WTC11 (cell line): ENCODE data around the gene UGT1A3. TPM values are rescaled to one million over a fixed set of nuclear protein-coding genes. Genes with fewer than 3 reads are reported as not detected.

Experiments
- ATAC-seq: fragments of 200-7000 bp; cut with Tn5 transposase; 2 replicates; pipeline ENCODE4 v1.10.0; 2021; ENCODE audit warnings: mild to moderate bottlenecking, moderate library complexity
- CTCF ChIA-PET: fragments of 300-600 bp; sonication (Branson Sonifier 250); formaldehyde crosslinking; loops from one replicate; lab custom pipeline; 2021; ENCODE audit warnings: antibody characterized with exemption; lab: Charles Lee
- POLR2A ChIA-PET: fragments of 350-600 bp; sonication (Branson Sonifier 250); formaldehyde crosslinking; loops from one replicate; lab custom pipeline; 2021; ENCODE audit warnings: antibody characterized with exemption; lab: Charles Lee
- DNase-seq: peaks from one replicate; pipeline ENCODE4 v3.0.0; 2021; ENCODE audit warnings: low spot score
- H3K27ac Mint-ChIP-seq: 2 replicates; pipeline ENCODE4 v1.8.0; 2021; ENCODE audit warnings: mixed read lengths
- H3K27me3 Mint-ChIP-seq: 2 replicates; pipeline ENCODE4 v1.8.0; 2021; ENCODE audit warnings: low read depth, mild to moderate bottlenecking, moderate library complexity, mixed read lengths
- H3K36me3 Mint-ChIP-seq: 2 replicates; pipeline ENCODE4 v1.8.0; 2021; ENCODE audit warnings: mixed read lengths
- H3K4me1 Mint-ChIP-seq: 2 replicates; pipeline ENCODE4 v1.8.0; 2022; ENCODE audit warnings: mixed read lengths
- H3K4me3 Mint-ChIP-seq: 2 replicates; pipeline ENCODE4 v1.8.0; 2021; ENCODE audit warnings: mild to moderate bottlenecking, moderate library complexity, mixed read lengths
- H3K9me3 Mint-ChIP-seq: 2 replicates; pipeline ENCODE4 v1.8.0; 2021; ENCODE audit warnings: mixed read lengths
- ARID4B ChIP-seq: sonication (generic); formaldehyde crosslinking; IDR thresholded peaks from 2 replicates; pipeline ENCODE4 v1.8.0; 2023; ENCODE audit warnings: missing genetic modification reagents, mild to moderate bottlenecking, borderline replicate concordance
- CREM ChIP-seq: sonication (generic); formaldehyde crosslinking; IDR thresholded peaks from 2 replicates; pipeline ENCODE4 v1.8.1; 2022; ENCODE audit warnings: mild to moderate bottlenecking, missing genetic modification reagents, moderate library complexity
- ETV6 ChIP-seq: sonication (generic); formaldehyde crosslinking; IDR thresholded peaks from 2 replicates; pipeline ENCODE4 v1.8.1; 2022; ENCODE audit warnings: mild to moderate bottlenecking, missing genetic modification reagents
- FOXP1 ChIP-seq: sonication (generic); formaldehyde crosslinking; IDR thresholded peaks from 2 replicates; pipeline ENCODE4 v1.8.0; 2022; ENCODE audit warnings: missing genetic modification reagents, mild to moderate bottlenecking, moderate library complexity, borderline replicate concordance
- GRHL2 ChIP-seq: fragments of 250-450 bp; sonication (Bioruptor Pico); IDR thresholded peaks from 2 replicates; pipeline ENCODE4 v1.8.0; 2022; ENCODE audit warnings: mild to moderate bottlenecking, moderate library complexity; ENCODE audit not compliant: insufficient replicate concordance, severe bottlenecking
- GTF2I ChIP-seq: fragments of 250-450 bp; sonication (Bioruptor Pico); conservative IDR thresholded peaks from 2 replicates; pipeline ENCODE4 v1.4.0; 2021; ENCODE audit warnings: mild to moderate bottlenecking
- NR2C2 ChIP-seq: sonication (generic); formaldehyde crosslinking; IDR thresholded peaks from 2 replicates; pipeline ENCODE4 v1.8.0; 2022; ENCODE audit warnings: mild to moderate bottlenecking, missing genetic modification reagents
- OVOL2 ChIP-seq: fragments of 250-450 bp; sonication (Bioruptor Pico); IDR thresholded peaks from 2 replicates; pipeline ENCODE4 v1.9.0; 2021; ENCODE audit warnings: mild to moderate bottlenecking, borderline replicate concordance
- RELA ChIP-seq: sonication (generic); formaldehyde crosslinking; IDR thresholded peaks from 2 replicates; pipeline ENCODE4 v1.8.1; 2022; ENCODE audit warnings: missing genetic modification reagents, mild to moderate bottlenecking, borderline replicate concordance
- TEAD4 ChIP-seq: sonication (generic); formaldehyde crosslinking; IDR thresholded peaks from 2 replicates; pipeline ENCODE4 v1.8.0; 2022; ENCODE audit warnings: mild to moderate bottlenecking, missing genetic modification reagents
- ZMAT4 ChIP-seq: fragments of 250-450 bp; sonication (Bioruptor Pico); IDR thresholded peaks from 2 replicates; pipeline ENCODE4 v1.9.0; 2021; ENCODE audit warnings: mild to moderate bottlenecking
- ZNF232 ChIP-seq: sonication (generic); formaldehyde crosslinking; IDR thresholded peaks from 2 replicates; pipeline ENCODE4 v1.8.0; 2022; ENCODE audit warnings: mild to moderate bottlenecking, missing genetic modification reagents
- ZNF671 ChIP-seq: fragments of 250-450 bp; sonication (Bioruptor Pico); IDR thresholded peaks from 2 replicates; pipeline ENCODE4 v1.8.0; 2021; ENCODE audit warnings: mild to moderate bottlenecking
- total RNA-seq: library from RNA; stranded (reverse); gene quantifications from 3 replicates; pipeline ENCODE4 v1.2.3, GENCODE V29; 2021
- TF ChIP-seq, protein P1 (sequence below): sonication (generic); formaldehyde crosslinking; conservative IDR thresholded peaks from 2 replicates; pipeline ENCODE4 v1.8.1; 2022; ENCODE audit warnings: mild to moderate bottlenecking, missing genetic modification reagents

The UGT1A3 gene
- total RNA-seq, 1 experiment from 2014 or later = not detected

GRCh38 chr2:233760043-233760442 is 31.2 kb downstream of the UGT1A3 start, which contains the start of gene UGT1A1 (continued):
- no peak for TF ChIP-seq FOXP1 (CRISPR knock-in tag)
- TF ChIP-seq OVOL2 (CRISPR knock-in tag) = no peak
- TF ChIP-seq ETV6 (CRISPR knock-in tag) = no peak
- no peak for TF ChIP-seq ARID4B
- TF ChIP-seq ZMAT4 (CRISPR knock-in tag) = no peak
- TF ChIP-seq ZNF671 (CRISPR knock-in tag) = no peak
- TF ChIP-seq ZNF232 (CRISPR knock-in tag) = no peak

- H3K27ac Mint-ChIP-seq = no peak overlapping the region
- POLR2A ChIA-PET = no interaction called here
- ATAC-seq = no peak
- H3K9me3 Mint-ChIP-seq = peaks cover 17% of the 10 kb centered on the region
- no peak overlapping the region for H3K4me3 Mint-ChIP-seq
- no peaks in the 10 kb centered on the region for H3K4me1 Mint-ChIP-seq
- H3K27me3 Mint-ChIP-seq = peaks cover 7% of the 10 kb centered on the region; the same call in 1 of the 2 replicates
- TF ChIP-seq OVOL2 (CRISPR knock-in tag) (no peak), RELA (CRISPR knock-in tag) (no peak), GTF2I (no peak), NR2C2 (CRISPR knock-in tag) (no peak), CREM (CRISPR knock-in tag) (no peak), TEAD4 (CRISPR knock-in tag) (no peak), GRHL2 (CRISPR knock-in tag) (no peak)
- TF ChIP-seq, protein P1, sequence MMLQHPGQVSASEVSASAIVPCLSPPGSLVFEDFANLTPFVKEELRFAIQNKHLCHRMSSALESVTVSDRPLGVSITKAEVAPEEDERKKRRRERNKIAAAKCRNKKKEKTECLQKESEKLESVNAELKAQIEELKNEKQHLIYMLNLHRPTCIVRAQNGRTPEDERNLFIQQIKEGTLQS (CRISPR knock-in tag) = no peak
- TF ChIP-seq, all 79 proteins: peak for 0
- CTCF ChIA-PET = no interaction called here
- no peaks in the 10 kb centered on the region for H3K36me3 Mint-ChIP-seq
- no peak for DNase-seq
Observed at GRCh38 chr2:233761040-233761769, 32.4 kb downstream of the UGT1A3 start.

DNA sequence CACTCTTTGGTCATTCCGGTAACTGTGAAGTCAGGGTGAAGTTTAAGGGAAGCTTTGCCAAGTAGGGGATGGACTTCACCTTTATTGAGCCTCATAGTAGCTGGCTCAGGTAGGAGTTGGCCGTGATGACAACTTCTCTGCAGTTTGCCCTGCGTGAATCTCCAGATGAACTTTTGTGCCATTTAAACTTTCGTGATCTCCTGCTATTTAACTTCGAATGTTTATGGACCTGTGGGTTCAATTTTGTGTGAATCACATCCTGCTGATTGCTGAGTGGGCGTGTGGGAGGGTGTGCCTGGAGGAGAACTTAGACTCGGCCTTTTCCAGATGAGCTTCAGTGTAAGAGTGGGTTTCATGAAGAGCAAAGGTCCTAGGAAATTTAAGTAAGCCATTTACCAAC is 35.4 kb downstream of the UGT1A3 start:
- DNase-seq = no peak
- Mint-ChIP-seq H3K36me3 (no peaks in the 10 kb centered on the region), H3K27me3 (peaks cover 7% of the 10 kb centered on the region; the same call in 1 of the 2 replicates), H3K9me3 (peaks cover 9% of the 10 kb centered on the region), H3K4me3 (no peak overlapping the region), H3K27ac (no peak overlapping the region), H3K4me1 (peaks cover 3% of the 10 kb centered on the region)
- ChIA-PET CTCF (no interaction called here), POLR2A (no interaction called here)
- no peak for ATAC-seq
- TF ChIP-seq NR2C2 (CRISPR knock-in tag) = no peak

DNA sequence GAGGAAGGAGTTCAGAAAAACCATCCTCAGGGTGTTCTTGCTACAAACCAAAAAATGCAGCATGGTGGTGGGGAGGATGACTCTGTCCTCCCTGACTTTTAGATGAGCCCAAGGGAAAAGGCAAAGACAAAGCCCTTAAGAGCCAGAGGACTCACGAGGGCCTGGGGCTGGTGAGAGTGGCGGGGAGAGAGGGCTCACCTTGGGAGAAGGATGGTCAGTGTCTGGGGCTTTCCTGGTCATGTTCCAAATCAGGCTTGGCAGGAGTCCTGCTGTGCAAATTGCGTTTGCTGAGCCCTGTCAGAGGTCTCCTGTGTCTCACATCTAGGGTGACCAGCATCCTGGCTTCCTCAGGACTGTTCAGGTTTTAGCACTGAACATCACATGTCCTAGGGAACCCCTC is 35.9 kb downstream of the UGT1A3 start:
- H3K9me3 Mint-ChIP-seq = peaks cover 12% of the 10 kb centered on the region
- H3K4me3 Mint-ChIP-seq = no peak overlapping the region
- H3K4me1 Mint-ChIP-seq = peaks cover 3% of the 10 kb centered on the region
- no peaks in the 10 kb centered on the region for H3K36me3 Mint-ChIP-seq
- no peak overlapping the region for H3K27ac Mint-ChIP-seq
- POLR2A ChIA-PET = no interaction called here
- DNase-seq (no peak), ATAC-seq (no peak)
- peaks cover 7% of the 10 kb centered on the region; the same call in 1 of the 2 replicates for H3K27me3 Mint-ChIP-seq
- TF ChIP-seq OVOL2 (CRISPR knock-in tag) = no peak
- CTCF ChIA-PET = no interaction called here
